DMS 273 treated with DMSO at 0.1 percent for 48 hours (cell line): ENCODE measurements around the gene SRRM4.
"Not testable (repeated sequence)": the region's sequence is repeated elsewhere in the genome, so short reads cannot be mapped to it uniquely, and the experiment has no call there.

Experiments
- DNase-seq: peaks from one replicate; lab custom pipeline; 2025; lab: John Stamatoyannopoulos, UW

The SRRM4 gene

GRCh38 chr12:119008691-119009221 lies 27.4 kb downstream of the SRRM4 start:
- peak; percentile 85 for DNase-seq

GRCh38 chr12:119011231-119011630 lies 29.9 kb downstream of the SRRM4 start:
- DNase-seq: no peak

- DNase-seq: no peak
These were observed 30.8 kb downstream of the SRRM4 start for GRCh38 chr12:119012179-119012578.

GRCh38 chr12:119013023-119013422 lies 31.7 kb downstream of the SRRM4 start:
- no peak for DNase-seq

- DNase-seq: peak; percentile 48
These were observed 33.0 kb downstream of the SRRM4 start for GRCh38 chr12:119014368-119014767.

GRCh38 chr12:119016715-119017114 lies 35.4 kb downstream of the SRRM4 start:
- no peak for DNase-seq

- no peak for DNase-seq
These were observed 37.8 kb downstream of the SRRM4 start for GRCh38 chr12:119019166-119019565.

GRCh38 chr12:119020406-119021360 lies 39.3 kb downstream of the SRRM4 start:
- DNase-seq: no peak

- no peak for DNase-seq
These were observed 43.0 kb downstream of the SRRM4 start for GRCh38 chr12:119024356-119024755.

- DNase-seq: no peak
These were observed 44.4 kb downstream of the SRRM4 start for GRCh38 chr12:119025786-119026185.

- not testable (repeated sequence) for DNase-seq
These were observed 52.0 kb downstream of the SRRM4 start for GRCh38 chr12:119033332-119033731.

GRCh38 chr12:119036878-119037825 lies 55.8 kb downstream of the SRRM4 start:
- no peak for DNase-seq

GRCh38 chr12:119044094-119044493 lies 62.8 kb downstream of the SRRM4 start:
- DNase-seq: no peak

- DNase-seq: no peak
These were observed 66.3 kb downstream of the SRRM4 start for GRCh38 chr12:119047641-119048040.

- DNase-seq: no peak
These were observed 69.3 kb downstream of the SRRM4 start for GRCh38 chr12:119050663-119051062.

GRCh38 chr12:119051474-119051873 lies 70.1 kb downstream of the SRRM4 start:
- no peak for DNase-seq

GRCh38 chr12:119052001-119052400 lies 70.7 kb downstream of the SRRM4 start:
- no peak for DNase-seq

GRCh38 chr12:119055977-119056376 lies 74.6 kb downstream of the SRRM4 start:
- DNase-seq: no peak

GRCh38 chr12:119060847-119061796 lies 79.8 kb downstream of the SRRM4 start:
- DNase-seq: no peak

- no peak for DNase-seq
These were observed 87.0 kb downstream of the SRRM4 start for GRCh38 chr12:119068129-119068856.
